GM12873 (cell line): ENCODE results near the gene TTC4.

ENCODE experiments used
- TF ChIP-seq, protein P1 (sequence below): IDR thresholded peaks from 2 replicates; pipeline ENCODE4 v1.5.1; 2012; ENCODE audit warnings: low read depth, mild to moderate bottlenecking, moderate library complexity, low read length, control low read depth; ENCODE audit not compliant: insufficient read depth; ENCODE audit errors: missing control alignments

The TTC4 gene, protein sequence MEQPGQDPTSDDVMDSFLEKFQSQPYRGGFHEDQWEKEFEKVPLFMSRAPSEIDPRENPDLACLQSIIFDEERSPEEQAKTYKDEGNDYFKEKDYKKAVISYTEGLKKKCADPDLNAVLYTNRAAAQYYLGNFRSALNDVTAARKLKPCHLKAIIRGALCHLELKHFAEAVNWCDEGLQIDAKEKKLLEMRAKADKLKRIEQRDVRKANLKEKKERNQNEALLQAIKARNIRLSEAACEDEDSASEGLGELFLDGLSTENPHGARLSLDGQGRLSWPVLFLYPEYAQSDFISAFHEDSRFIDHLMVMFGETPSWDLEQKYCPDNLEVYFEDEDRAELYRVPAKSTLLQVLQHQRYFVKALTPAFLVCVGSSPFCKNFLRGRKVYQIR

DNA sequence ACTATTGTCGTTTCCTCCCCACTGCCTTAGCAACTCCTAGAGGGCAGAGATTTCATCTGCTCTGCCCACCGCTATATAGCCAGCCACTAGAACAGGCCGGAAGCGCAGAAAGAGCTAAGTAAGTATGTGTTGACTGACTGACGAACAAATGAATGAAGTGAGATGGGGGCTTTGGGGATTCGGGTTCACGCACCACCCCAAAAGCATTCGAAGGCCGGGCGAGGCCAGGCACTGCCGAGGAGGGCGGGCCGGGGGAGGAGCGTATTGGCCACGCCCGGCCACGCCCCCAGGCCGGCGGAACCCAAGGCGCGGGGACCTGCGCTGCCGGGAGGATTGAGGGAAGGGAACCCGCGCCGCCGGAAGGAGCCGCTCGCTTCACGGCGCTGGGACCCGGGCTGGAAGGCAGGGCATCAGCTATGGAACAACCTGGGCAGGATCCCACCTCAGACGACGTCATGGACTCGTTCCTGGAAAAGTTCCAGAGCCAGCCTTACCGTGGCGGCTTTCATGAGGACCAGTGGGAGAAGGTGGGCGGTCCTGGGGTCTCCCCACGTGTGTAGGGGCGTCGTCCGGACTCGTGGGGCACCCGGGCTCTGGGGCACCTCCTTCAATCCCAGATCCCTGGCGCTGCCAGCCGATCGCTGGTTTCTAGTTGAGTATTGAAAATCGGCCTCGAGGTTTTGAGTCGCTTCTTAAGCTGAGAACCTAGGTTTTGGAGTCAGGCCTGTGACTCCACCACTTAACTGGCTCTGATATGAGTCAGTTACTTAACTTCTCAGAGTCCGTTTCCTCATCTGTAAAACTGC is at the start of gene TTC4:
Gene TTC4, plus strand, starts transcription at position 369 of the 806 bp plus-strand sequence. Its CDS starts 48 bp downstream, at position 417.
- TF ChIP-seq, protein P1, sequence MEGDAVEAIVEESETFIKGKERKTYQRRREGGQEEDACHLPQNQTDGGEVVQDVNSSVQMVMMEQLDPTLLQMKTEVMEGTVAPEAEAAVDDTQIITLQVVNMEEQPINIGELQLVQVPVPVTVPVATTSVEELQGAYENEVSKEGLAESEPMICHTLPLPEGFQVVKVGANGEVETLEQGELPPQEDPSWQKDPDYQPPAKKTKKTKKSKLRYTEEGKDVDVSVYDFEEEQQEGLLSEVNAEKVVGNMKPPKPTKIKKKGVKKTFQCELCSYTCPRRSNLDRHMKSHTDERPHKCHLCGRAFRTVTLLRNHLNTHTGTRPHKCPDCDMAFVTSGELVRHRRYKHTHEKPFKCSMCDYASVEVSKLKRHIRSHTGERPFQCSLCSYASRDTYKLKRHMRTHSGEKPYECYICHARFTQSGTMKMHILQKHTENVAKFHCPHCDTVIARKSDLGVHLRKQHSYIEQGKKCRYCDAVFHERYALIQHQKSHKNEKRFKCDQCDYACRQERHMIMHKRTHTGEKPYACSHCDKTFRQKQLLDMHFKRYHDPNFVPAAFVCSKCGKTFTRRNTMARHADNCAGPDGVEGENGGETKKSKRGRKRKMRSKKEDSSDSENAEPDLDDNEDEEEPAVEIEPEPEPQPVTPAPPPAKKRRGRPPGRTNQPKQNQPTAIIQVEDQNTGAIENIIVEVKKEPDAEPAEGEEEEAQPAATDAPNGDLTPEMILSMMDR: no peak

DNA sequence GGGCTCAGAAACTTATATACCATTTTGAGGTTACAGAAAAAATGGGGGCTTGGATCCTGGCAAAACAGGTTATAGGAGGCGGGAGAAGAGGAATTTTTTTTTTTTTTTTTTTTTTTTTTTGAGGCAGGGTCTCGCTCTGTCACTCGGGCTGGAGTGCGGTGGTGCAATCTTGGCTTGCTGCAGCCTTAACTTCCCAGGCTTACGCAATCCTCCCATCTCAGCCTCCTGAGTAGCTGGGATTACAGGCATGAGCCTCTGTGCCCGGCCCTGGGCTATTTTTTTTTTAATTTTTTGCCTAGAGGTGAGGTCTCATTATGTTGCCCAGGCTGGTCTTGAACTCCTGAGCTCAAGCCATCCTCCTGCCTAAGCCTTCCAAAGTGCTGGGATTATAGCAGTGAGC is 49.3 kb upstream of the TTC4 start:
- TF ChIP-seq, protein P1: no peak

DNA sequence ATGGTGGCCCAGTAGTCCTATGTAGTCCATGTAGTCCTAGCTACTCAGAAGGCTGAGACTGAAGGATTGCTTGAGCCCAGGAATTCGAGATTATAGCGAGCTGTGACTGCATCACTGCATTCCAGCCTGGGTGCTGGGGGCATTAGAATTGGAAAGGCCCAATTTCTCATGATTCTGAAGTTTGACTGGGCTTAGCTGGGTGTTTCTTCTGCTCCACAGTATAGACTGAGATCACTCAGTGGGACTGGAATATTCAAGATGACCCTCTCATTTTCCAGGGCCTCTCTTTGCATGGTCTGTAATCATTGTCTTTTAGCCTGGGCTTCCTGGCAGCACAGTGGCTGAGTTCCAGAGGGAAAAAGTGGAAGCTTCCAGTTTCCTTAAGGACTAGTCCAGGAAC is 47.9 kb upstream of the TTC4 start:
- TF ChIP-seq, protein P1: no peak

DNA sequence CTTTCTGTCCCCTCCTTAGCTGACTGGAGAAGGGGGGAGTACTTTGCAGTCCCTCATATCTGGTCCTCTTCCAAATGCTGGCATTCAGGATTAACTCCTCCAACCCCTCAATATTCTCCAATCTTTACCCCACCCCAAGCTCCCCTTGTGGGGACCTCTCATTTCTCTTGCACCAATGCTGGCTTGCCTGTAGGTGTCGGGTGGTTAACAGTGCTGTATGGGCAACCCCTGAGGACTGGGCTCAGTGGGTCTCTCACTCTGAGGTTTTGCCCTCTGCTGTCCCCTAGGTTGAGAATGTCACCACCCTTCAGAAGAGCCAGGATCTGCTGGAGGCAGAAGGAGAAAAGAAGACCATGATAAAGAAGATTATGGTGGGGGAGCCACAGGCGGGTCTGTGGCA is 47.1 kb upstream of the TTC4 start:
- TF ChIP-seq, protein P1: no peak

DNA sequence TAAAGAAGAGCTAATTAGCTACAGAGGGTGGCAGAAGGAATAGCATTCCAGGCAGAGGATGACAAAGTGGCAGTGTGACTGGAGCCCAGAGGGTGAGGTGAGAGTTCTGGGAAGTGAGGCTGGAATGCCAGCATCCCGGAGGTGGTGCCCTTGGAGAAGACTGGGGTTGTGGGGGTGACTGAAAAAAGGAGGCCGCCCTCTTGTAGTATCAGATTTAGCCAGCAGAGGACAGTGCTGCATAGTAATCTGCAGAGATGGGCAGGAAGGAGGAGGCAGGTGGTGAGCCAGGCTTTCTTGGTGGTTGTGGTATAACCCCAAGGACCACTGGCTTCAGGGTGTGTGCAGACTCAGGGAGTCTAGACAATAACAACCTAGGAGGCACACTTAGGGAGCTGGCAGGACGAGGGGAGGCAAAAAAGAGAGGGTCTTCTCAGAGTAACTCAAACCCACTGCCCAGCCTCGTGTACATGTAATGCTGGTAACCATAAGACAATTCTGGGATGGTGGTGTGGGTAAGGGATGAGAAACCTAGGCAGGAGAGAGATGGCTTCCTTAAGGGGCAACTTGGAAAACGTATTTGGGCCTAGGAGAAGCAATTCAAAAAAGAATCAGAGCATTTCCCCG is 43.6 kb upstream of the TTC4 start:
- TF ChIP-seq, protein P1: peak; percentile 98

DNA sequence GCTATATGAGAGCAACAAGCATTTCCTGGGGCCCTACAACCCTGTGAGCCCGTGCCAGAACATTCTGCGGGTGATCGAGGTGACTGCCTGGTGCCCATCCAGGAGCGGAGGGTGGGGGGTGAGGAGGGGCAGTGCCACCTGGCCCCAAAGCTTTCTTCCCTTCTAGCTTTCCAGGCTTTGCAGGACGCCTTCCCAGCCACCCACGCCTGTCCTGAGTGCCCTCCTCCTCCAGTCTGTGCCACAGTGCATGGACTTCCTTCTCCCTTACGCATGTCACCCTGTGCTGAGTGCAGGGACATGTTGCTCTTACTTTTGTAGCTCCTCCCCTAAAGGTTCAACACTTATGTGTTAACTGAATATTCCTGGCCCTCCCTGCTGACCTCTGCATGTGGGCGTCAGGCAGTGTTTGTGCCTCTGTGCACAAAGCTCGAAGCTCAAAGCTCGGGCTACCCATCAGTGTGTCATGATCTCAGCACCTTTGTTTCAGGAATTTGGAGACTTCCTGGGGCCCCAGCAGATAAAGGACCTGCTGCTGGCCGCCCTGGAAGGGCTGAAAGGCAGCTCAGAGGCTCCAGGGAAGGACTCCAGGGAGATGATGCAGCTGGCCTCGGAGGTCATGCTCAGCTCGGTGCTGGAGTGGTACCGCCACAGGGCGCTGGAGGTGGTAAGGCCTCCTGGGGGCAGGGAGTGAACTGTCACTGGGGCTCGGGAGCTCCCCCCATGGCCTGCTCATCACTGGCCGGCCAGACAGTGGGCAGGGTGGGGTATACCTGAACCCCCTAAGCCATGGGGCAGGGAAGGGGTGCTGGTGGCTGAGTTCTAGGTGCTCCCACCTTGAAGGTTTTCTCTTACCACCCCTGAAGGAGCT is 36.7 kb upstream of the TTC4 start:
- TF ChIP-seq, protein P1: no peak
